Mucosa of gallbladder (tissue), 1 donor: ENCODE measurements around the gene GABRG1. TPM values are rescaled to one million over a fixed set of nuclear protein-coding genes. Genes with fewer than 3 reads are reported as not detected.

Source experiments
- DNase-seq: peaks from one replicate; pipeline ENCODE4 v3.0.0-alpha.2; 2020; ENCODE audit warnings: low spot score
- total RNA-seq: library from RNA; stranded (reverse); gene quantifications from one replicate; pipeline ENCODE4 v1.2.1, GENCODE V29; 2021
- donor health status: DM: no; HTN: no; CAD: no.

The GABRG1 gene
- total RNA-seq = 0.06 TPM

- no peak for DNase-seq
Measured at GRCh38 chr4:46123913-46124755, at the start of gene GABRG1. Gene GABRG1, minus strand, starts transcription at chr4:46124054. Its CDS starts 141 bp downstream, at chr4:46123913.

DNA sequence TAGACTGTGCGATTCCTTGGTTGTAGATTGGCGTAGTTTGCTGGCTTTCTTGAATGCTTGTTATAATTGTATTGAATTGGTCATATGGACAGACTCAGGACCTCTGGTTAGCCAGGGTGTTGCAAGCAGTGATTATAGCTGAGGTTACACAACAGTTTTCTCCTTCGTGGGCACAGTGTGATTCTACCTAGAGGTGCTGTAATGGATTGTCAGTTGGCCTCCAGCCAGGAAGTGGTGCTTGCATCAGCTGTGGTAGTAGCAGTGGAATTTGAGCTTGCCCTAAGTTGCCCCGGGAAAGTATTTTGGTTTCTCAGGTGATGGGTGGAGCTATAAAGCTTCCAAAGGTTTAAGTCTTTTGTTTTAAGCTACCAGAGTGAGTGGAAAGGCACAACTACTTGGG is 23.1 kb upstream of the GABRG1 start:
- no peak for DNase-seq

DNA sequence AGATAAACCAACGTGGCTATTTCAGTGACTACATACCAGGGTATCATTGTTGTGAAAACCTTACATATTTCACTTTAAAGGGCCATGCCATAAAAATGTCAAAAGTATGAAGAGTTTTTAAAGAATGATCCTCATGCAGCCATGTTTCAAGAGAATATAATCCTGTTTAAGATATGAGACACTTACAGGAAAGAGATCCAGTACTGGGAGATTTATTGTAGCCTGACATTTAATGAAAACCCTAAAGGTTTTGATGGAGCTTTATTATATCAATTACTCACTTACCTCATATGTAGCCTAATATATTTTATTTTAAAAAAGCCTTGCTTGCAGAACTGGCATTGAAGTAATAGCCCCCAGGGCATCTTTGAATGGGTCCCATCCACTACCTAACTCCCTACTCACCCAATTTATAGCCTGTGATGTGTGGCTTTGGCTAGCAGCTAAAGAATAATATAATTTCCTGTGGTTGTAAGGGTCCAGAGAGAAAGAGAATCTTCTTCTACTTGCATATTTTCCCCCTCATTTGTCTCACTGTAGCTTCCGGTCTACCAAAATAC is 7.7 kb upstream of the GABRG1 start:
- DNase-seq = no peak

GRCh38 chr4:46124773-46125413 is 1.0 kb upstream of the GABRG1 start:
- DNase-seq = no peak

GRCh38 chr4:46081674-46082073 is 42.2 kb downstream of the GABRG1 start:
- DNase-seq = no peak

- no peak for DNase-seq
Measured at GRCh38 chr4:46081248-46081647, 42.6 kb downstream of the GABRG1 start.

DNA sequence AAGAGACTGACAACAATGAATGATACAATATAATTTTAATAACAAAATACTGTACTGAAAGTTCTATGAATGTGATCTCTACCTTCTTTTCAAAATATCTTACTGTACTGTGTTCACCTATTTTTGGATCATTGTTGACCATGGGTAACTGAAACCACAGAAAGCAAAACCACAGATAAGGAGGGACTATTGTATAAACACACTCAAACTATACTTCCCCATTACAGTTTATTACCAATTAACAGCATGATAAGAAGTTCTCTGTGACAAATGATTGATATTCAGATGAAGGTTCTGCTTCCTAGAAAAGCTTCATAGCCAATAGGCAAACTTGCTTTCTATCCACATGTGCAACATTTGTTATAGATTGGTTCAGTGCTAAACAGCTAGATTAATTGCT is 50.1 kb downstream of the GABRG1 start:
- no peak for DNase-seq

- no peak for DNase-seq
Measured at GRCh38 chr4:46051392-46051791, 72.5 kb downstream of the GABRG1 start.

DNA sequence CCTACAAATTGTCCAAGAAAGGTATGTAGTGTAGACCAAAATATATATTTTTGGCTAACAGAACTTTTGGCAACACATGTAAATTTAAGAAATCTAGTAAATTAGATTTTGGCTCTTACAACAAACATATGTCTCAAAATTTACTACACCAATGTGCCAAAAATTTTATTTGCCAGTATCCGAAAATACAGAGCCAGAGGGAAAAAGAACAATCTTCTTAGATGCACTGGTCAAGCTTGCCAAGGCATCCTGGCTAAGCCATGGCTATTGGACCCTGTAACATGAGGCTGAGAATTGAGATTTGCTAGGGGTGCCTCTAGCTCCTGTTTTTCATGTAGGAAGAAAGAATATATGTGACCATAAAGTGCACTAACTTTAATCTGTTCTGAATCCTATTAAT is 91.8 kb downstream of the GABRG1 start:
- no peak for DNase-seq

DNA sequence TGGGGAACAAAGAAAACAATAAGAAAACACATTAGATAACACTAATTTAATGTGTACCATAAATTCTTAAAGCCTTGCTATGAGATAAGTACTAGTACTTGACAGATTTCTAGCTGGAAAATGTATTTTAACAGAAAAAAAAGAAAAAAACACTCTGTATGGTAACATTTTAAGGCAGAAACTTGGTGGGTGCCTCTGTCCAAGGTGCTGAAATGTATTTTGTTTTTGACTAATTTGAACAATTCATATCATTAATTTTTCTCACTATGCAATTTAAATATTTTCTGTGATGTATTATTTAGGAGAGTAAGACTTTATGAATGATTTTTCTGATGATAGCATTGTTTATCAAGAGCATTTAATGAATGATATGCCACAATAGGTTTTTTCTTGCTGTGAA is 107.5 kb downstream of the GABRG1 start:
- no peak for DNase-seq

DNA sequence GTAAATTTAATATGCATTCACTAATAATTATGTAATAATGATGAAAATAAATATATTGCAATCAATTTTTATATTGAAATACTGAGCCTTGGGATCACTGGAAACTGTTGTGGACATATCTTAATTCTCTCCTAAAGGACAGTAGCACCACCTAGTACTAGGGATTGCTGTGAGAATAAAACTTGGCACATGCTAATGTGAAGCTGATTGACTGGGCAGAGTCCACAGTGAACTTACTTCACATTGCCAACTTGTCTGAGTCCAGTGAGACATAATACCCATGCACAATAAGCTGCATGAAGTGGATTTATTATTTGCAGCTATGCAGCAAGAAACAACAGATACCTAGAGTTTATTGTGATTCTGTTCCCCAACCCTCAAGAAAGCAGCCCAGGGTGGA is 131.1 kb downstream of the GABRG1 start:
- DNase-seq = no peak

DNA sequence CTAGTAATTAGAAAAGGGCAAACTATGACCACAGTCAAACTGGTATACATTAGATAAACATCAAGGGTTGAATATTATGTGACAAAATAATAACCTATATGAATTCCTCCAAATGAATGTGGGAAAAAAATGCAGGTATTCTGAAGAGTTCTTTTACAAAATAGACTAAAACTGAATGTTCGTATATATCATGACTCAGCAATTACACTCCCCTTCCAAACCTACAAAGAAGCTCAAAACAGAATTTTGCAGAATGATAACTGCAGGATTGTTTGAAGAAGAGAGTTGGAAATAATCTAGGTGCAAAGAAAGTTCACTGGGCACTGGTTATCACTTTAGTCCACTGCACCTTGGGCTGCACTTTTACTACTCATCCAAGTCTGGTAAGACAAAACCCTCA is 134.1 kb downstream of the GABRG1 start:
- DNase-seq = no peak

DNA sequence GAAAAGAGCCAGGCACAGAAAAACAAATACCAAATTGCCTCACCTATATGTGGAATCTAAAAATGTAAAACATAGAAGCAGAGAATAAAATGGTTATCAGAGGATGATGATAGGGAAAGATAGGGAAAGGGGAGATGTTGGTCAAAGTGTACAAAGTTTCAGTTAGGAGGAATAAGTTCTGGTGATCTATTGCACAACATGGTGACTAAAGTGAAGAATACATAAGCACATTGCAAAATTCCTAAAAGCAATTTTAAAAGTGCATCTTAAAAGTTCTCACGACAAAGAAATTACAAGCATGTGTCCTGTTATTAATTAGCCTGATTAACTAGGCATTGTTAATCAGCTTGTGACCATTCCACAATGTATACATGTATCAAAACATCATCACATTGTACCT is 136.0 kb downstream of the GABRG1 start:
- DNase-seq = no peak
